ENCODE measurements around the gene RNU6-1.

GRCh38 chr15:67884514-67885174 lies 44.8 kb upstream of the RNU6-1 start:
- TF ChIP-seq CTCF (IDR thresholded peaks at IDR 0.05; ENCODE audit: poor library complexity) (no peak), EZH2 (IDR thresholded peaks at IDR 0.05; ENCODE audit: borderline replicate concordance) (no peak)
